Kidney epithelial cell (primary cell): ENCODE data around the gene FBXO34. TPM values are rescaled to one million over a fixed set of nuclear protein-coding genes. Genes with fewer than 3 reads are reported as not detected.

ENCODE experiments used
- DNase-seq: peaks from one replicate; pipeline ENCODE4 v3.0.0-alpha.2; 2010; ENCODE audit warnings: low read depth
- H3K27me3 ChIP-seq: 2 replicates; pipeline ENCODE4 v1.6.0; 2011; ENCODE audit warnings: low read length; ENCODE audit not compliant: control insufficient read depth, insufficient read depth
- H3K36me3 ChIP-seq: 2 replicates; pipeline ENCODE4 v1.5.1; 2011; ENCODE audit warnings: low read length; ENCODE audit not compliant: control insufficient read depth, insufficient read depth
- H3K4me3 ChIP-seq: 2 replicates; pipeline ENCODE4 v1.5.1; 2011; ENCODE audit warnings: low read depth, mild to moderate bottlenecking, control low read depth, low read length
- CTCF ChIP-seq: IDR thresholded peaks from 2 replicates; pipeline ENCODE4 v1.5.1; 2011; ENCODE audit warnings: mild to moderate bottlenecking, moderate library complexity, low read length, control low read depth, inconsistent platforms; ENCODE audit not compliant: insufficient read depth, poor library complexity, severe bottlenecking
- total RNA-seq: library from RNA; depleted of rRNA; stranded (reverse); fragments of >200 nt; gene quantifications from 2 replicates; pipeline ENCODE4 v1.2.3, GENCODE V29; 2015

The FBXO34 gene
- total RNA-seq, 1 donor from 2014 or later, result 18.4 TPM

- Histone ChIP-seq H3K4me3 (no peak overlapping the region), H3K27me3 (no peaks in the 10 kb centered on the region), H3K36me3 (no peaks in the 10 kb centered on the region)
- no peak for TF ChIP-seq CTCF
- no peak for DNase-seq
Observed at GRCh38 chr14:55314449-55314848, 43.2 kb downstream of the FBXO34 start.

DNA sequence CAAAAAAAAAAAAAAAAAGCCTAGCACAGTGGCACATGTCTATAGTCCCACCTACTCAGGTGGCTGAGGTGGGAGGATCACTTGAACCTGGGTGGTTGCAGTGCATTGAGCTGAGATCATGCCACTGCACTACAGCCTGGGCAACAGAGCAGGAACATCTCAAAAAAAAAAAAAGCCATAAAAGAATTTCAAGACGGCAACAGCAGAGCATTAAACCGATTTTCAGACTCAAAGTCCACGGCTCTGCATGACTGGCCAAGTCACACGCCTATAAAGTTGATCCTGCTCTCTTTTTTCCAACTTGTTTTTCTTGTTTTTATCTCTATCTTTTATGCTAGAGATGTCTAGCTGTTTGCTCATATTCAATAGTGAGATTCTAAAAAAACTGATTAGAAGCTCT, 45.3 kb downstream of the FBXO34 start:
- Histone ChIP-seq H3K27me3 (no peaks in the 10 kb centered on the region), H3K4me3 (no peak overlapping the region), H3K36me3 (no peaks in the 10 kb centered on the region)
- DNase-seq, result peak; percentile 14
- no peak for TF ChIP-seq CTCF

DNA sequence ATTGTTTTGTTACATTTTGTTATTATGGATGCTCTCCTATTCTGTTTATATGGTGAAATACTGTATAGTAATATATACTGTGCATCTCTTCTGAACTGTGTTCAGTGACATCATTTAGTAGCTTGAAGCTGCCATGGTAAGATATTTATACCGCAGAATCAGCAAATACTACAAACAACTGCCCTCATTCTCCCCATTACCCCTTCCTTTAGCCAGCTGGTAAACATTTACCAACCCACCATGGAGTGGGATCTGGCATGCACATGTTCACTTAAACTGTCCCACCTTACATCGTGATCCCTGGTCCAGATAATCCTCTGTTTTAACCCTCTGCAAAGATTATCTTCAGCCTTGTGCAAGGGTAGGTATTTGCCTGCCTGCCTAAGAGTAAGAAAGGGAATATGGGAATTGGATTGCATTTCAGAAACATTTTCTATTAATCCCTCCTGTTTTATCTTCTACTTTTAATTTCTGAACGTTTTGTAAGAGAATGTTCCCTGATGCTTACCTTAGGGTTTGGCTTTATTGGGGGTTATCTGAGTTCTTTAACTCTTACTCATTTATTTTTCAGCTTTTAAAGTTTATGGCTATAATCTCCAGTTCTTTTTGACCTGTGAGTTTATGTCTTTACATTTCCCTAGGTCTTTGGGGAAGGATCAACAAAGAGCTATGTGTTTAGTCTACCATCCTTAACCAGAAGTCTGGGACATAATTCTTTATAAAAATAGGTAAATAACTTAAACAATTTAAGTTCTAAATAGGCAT, 46.5 kb downstream of the FBXO34 start:
- no peak overlapping the region for H3K4me3 ChIP-seq
- TF ChIP-seq CTCF, result no peak
- no peaks in the 10 kb centered on the region for H3K27me3 ChIP-seq
- DNase-seq, result no peak
- no peaks in the 10 kb centered on the region for H3K36me3 ChIP-seq

GRCh38 chr14:55318694-55319093, 47.5 kb downstream of the FBXO34 start:
- no peak overlapping the region for H3K4me3 ChIP-seq
- DNase-seq, result no peak
- no peak for TF ChIP-seq CTCF
- H3K27me3 ChIP-seq, result no peaks in the 10 kb centered on the region
- H3K36me3 ChIP-seq, result no peaks in the 10 kb centered on the region

GRCh38 chr14:55323910-55324309, 52.7 kb downstream of the FBXO34 start:
- H3K27me3 ChIP-seq, result no peaks in the 10 kb centered on the region
- no peaks in the 10 kb centered on the region for H3K36me3 ChIP-seq
- TF ChIP-seq CTCF, result no peak
- no peak for DNase-seq
- no peak overlapping the region for H3K4me3 ChIP-seq

DNA sequence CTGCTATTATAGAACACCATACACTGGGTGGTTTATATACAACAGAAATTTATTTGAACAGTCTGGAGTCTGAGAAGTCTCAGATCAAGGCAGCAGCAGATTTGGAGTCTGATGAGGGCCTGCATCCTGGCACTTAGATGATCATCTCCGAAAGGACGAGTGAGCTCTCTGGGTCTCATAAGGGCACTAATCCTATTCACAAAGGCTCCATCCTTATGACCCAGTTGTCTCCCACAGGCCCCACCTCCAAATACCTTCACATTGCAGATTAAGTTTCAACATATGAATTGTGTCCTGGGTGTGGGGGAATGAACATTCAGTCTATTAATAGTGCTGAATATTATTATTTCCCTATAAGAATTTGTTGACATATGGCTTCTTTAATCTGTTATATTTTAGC, 53.6 kb downstream of the FBXO34 start:
- TF ChIP-seq CTCF, result no peak
- Histone ChIP-seq H3K4me3 (no peak overlapping the region), H3K36me3 (no peaks in the 10 kb centered on the region), H3K27me3 (no peaks in the 10 kb centered on the region)
- no peak for DNase-seq
